Inflammatory macrophage treated with lipopolysaccharide for 1 hour (primary cell): ENCODE measurements around the gene FRY.

Source experiments
- DNase-seq, 2 donors: peaks; one replicate each; pipeline ENCODE4 v3.0.0-alpha.2; 2020 to 2022

The FRY gene

GRCh38 chr13:32087955-32088747, 56.6 kb downstream of the FRY start:
- no peak for DNase-seq

GRCh38 chr13:32092496-32092895, 60.9 kb downstream of the FRY start:
- no peak for DNase-seq

- no peak for DNase-seq
Measured at GRCh38 chr13:32093006-32093405, 61.4 kb downstream of the FRY start.

GRCh38 chr13:32098272-32098671, 66.7 kb downstream of the FRY start:
- DNase-seq: peak in 1 of 2 donors; percentile 34

GRCh38 chr13:32105653-32106313, 74.2 kb downstream of the FRY start:
- no peak for DNase-seq

GRCh38 chr13:32107474-32107873, 75.9 kb downstream of the FRY start:
- DNase-seq: no peak

- DNase-seq: no peak
Measured at GRCh38 chr13:32107973-32108372, 76.4 kb downstream of the FRY start.

GRCh38 chr13:32113532-32113931, 82.0 kb downstream of the FRY start:
- DNase-seq: peak in 1 of 2 donors; percentile 34

- DNase-seq: peak; percentile 77 to 81
Measured at GRCh38 chr13:32114284-32114950, 82.8 kb downstream of the FRY start.

GRCh38 chr13:32115066-32115465, 83.5 kb downstream of the FRY start:
- DNase-seq: peak; percentile 67

- DNase-seq: peak; percentile 91 to 96
Measured at GRCh38 chr13:32116210-32116609, 84.6 kb downstream of the FRY start.

GRCh38 chr13:32117001-32117400, 85.4 kb downstream of the FRY start:
- DNase-seq: peak; percentile 53 to 55

GRCh38 chr13:32117701-32118100, 86.1 kb downstream of the FRY start:
- DNase-seq: peak; percentile 71 to 88

GRCh38 chr13:32121316-32121715, 89.7 kb downstream of the FRY start:
- DNase-seq: no peak

- DNase-seq: no peak
Measured at GRCh38 chr13:32124743-32125142, 93.2 kb downstream of the FRY start.

GRCh38 chr13:32125221-32125689, 93.7 kb downstream of the FRY start:
- DNase-seq: peak; percentile 91 to 99

GRCh38 chr13:32125751-32126150, 94.2 kb downstream of the FRY start:
- peak; percentile 79 to 85 for DNase-seq

GRCh38 chr13:32126278-32126677, 94.7 kb downstream of the FRY start:
- peak; percentile 68 to 80 for DNase-seq

GRCh38 chr13:32126756-32127155, 95.2 kb downstream of the FRY start:
- DNase-seq: no peak

GRCh38 chr13:32127691-32128090, 96.1 kb downstream of the FRY start:
- peak; percentile 31 to 41 for DNase-seq

GRCh38 chr13:32134241-32135055, 102.9 kb downstream of the FRY start:
- DNase-seq: no peak

GRCh38 chr13:32135056-32135390, 103.4 kb downstream of the FRY start:
- no peak for DNase-seq

- DNase-seq: no peak
Measured at GRCh38 chr13:32135655-32136054, 104.1 kb downstream of the FRY start.
